Keratinocyte (primary cell): ENCODE measurements around the gene SNX20. TPM values are rescaled to one million over a fixed set of nuclear protein-coding genes. Genes with fewer than 3 reads are reported as not detected.

Source experiments
- DNase-seq: peaks from one replicate; pipeline ENCODE4 v3.0.0-alpha.2; 2011; ENCODE audit warnings: low read depth, missing footprints, low spot score
- FAIRE-seq: peaks from 2 replicates; lab custom pipeline; 2011; peaks lifted over from hg19 to GRCh38; lab: Jason Lieb, UNC
- H2AFZ ChIP-seq: 2 replicates; pipeline ENCODE4 v1.6.0; 2012; ENCODE audit warnings: low read length, control low read depth, inconsistent platforms; ENCODE audit not compliant: control insufficient read depth
- H3K27ac ChIP-seq: 2 replicates; pipeline ENCODE4 v1.5.1; 2011; ENCODE audit warnings: low read length; ENCODE audit not compliant: control insufficient read depth, insufficient read depth
- H3K27me3 ChIP-seq: 3 replicates; pipeline ENCODE4 v1.6.0; 2011; ENCODE audit warnings: low read length; ENCODE audit not compliant: control insufficient read depth, insufficient read depth; ENCODE audit errors: extremely low read depth
- H3K36me3 ChIP-seq, 2 experiments: 2 replicates in 1 of 2; 3 replicates in 1 of 2; pipeline ENCODE4 v1.5.1; 2011; ENCODE audit warnings: low read length in 2 of 2, mild to moderate bottlenecking in 1 of 2; ENCODE audit not compliant: control insufficient read depth in 2 of 2, insufficient read depth in 2 of 2; ENCODE audit errors: extremely low read depth in 1 of 2
- H3K4me1 ChIP-seq: 3 replicates; pipeline ENCODE4 v1.5.1; 2011; ENCODE audit warnings: low read length; ENCODE audit not compliant: control insufficient read depth, insufficient read depth; ENCODE audit errors: extremely low read depth
- H3K4me2 ChIP-seq: 3 replicates; pipeline ENCODE4 v1.6.0; 2011; ENCODE audit warnings: low read depth, low read length; ENCODE audit not compliant: control insufficient read depth, insufficient read depth; ENCODE audit errors: extremely low read depth
- H3K4me3 ChIP-seq, 3 experiments: fragments of 200-600 bp in 1 of 3; sonication (generic) in 1 of 3; 2 replicates in 2 of 3; 3 replicates in 1 of 3; pipeline ENCODE4 v1.5.1; 2011 to 2016; ENCODE audit warnings: low read length in 3 of 3, mild to moderate bottlenecking in 3 of 3, control low read depth in 2 of 3, inconsistent platforms in 1 of 3, low read depth in 1 of 3, mixed read lengths in 1 of 3, mixed run types in 1 of 3, moderate library complexity in 1 of 3; ENCODE audit not compliant: control insufficient read depth in 2 of 3, insufficient read depth in 2 of 3; ENCODE audit errors: extremely low read depth in 1 of 3
- H3K79me2 ChIP-seq: 2 replicates; pipeline ENCODE4 v1.6.0; 2012; ENCODE audit warnings: low read length; ENCODE audit not compliant: control insufficient read depth, insufficient read depth
- H3K9ac ChIP-seq: 3 replicates; pipeline ENCODE4 v1.6.0; 2011; ENCODE audit warnings: low read length; ENCODE audit not compliant: control insufficient read depth, insufficient read depth; ENCODE audit errors: extremely low read depth
- H3K9me1 ChIP-seq: 3 replicates; pipeline ENCODE4 v1.6.0; 2011; ENCODE audit warnings: low read length; ENCODE audit not compliant: control insufficient read depth, insufficient read depth; ENCODE audit errors: extremely low read depth
- H3K9me3 ChIP-seq: 2 replicates; pipeline ENCODE4 v1.5.1; 2012; ENCODE audit warnings: low read depth, low read length; ENCODE audit not compliant: control insufficient read depth
- H4K20me1 ChIP-seq: 3 replicates; pipeline ENCODE4 v1.6.0; 2011; ENCODE audit warnings: low read length; ENCODE audit not compliant: control insufficient read depth, insufficient read depth; ENCODE audit errors: extremely low read depth
- EZH2 ChIP-seq: IDR thresholded peaks from one replicate; pipeline ENCODE4 v1.6.1; 2012; ENCODE audit warnings: inconsistent platforms, mild to moderate bottlenecking, low read length, moderate library complexity
- dilution Hi-C: fragments of 300-500 bp; cut with MboI; formaldehyde crosslinking; loops from one replicate; pipeline ENCODE4 v1.7.0; 2020; ENCODE audit warnings: low sequenced_read_pairs; ENCODE audit not compliant: extremely low pct_ligation_motif_present
- polyA plus RNA-seq, 5 experiments: library from polyadenylated mRNA; depleted of rRNA in 3 of 5; stranded (reverse) in 3 of 5; stranded (forward) in 1 of 5; unstranded in 1 of 5; fragments of >200 nt; gene quantifications; 1 replicate in 1 of 5; 2 replicates in 3 of 5; 3 replicates in 1 of 5; pipeline versions ENCODE4 v1.2.1 to v1.2.3, GENCODE V29; 2011 to 2012; ENCODE audit warnings: missing spikeins in 2 of 5, low read depth in 1 of 5, low replicate concordance in 1 of 5
- TF ChIP-seq, protein P1 (sequence below), 3 experiments: IDR thresholded peaks in 1 of 3; conservative IDR thresholded peaks in 1 of 3; optimal IDR thresholded peaks in 1 of 3; 2 replicates in 2 of 3; 3 replicates in 1 of 3; pipeline versions ENCODE3 to v1.5.1; 2011; ENCODE audit warnings: low read length in 3 of 3, mild to moderate bottlenecking in 3 of 3, moderate library complexity in 2 of 3, control low read depth in 1 of 3, inconsistent platforms in 1 of 3; ENCODE audit not compliant: insufficient read depth in 2 of 3; ENCODE audit errors: extremely low read depth in 1 of 3

Gene SNX20
- polyA plus RNA-seq, 1 donor (not counting 4 experiments of a cell fraction or from before 2014, with no cell fraction given), result not detected

DNA sequence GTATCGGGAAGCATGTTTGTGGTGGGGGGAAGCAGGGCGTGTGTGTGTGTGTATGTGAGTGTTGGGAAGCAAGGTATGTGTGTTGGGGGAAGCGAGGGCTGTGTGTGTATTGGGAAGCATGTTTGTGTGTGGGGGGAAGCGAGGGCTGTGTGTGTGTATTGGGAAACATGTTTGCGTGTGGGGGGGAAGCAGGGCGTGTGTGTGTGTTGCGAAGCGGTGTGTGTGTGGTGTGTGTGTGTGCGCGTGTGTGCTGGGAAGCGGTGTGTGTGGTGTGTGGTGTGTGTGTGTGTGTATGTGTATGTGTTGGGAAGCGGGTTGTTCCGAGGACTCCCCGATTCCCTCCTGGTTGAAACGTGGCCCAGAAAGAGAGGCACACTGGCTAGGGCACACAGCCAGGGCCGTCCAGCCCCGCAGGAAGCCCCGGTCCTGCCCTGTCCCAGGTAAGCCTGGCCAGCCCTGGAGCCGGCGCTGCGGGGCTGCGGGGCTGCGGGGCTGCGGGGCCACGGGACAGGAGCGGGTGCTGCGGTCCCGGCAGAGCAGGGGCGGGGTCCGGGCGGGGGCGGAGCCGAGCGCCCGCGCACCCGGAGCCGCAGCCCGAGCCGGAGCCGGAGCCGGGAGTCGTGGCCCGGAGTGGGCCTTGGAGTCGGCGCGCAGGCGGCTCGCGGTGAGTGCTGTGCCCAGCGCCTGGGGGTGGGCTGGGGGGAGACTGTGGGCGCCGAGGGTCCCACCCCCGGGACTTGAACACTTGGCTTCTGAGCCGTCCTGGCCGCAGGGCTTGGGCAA lies 12.1 kb upstream of the SNX20 start, which contains the start of gene NOD2:
Gene NOD2 (plus strand): TSS at position 608 of the 783 bp plus-strand sequence. CDS start 5,890 bp downstream, outside the sequence.
- DNase-seq (no peak), FAIRE-seq (no peak)
- H3K4me1 ChIP-seq, result peaks cover 24% of the 10 kb centered on the region
- no peak for TF ChIP-seq EZH2
- TF ChIP-seq, protein P1, sequence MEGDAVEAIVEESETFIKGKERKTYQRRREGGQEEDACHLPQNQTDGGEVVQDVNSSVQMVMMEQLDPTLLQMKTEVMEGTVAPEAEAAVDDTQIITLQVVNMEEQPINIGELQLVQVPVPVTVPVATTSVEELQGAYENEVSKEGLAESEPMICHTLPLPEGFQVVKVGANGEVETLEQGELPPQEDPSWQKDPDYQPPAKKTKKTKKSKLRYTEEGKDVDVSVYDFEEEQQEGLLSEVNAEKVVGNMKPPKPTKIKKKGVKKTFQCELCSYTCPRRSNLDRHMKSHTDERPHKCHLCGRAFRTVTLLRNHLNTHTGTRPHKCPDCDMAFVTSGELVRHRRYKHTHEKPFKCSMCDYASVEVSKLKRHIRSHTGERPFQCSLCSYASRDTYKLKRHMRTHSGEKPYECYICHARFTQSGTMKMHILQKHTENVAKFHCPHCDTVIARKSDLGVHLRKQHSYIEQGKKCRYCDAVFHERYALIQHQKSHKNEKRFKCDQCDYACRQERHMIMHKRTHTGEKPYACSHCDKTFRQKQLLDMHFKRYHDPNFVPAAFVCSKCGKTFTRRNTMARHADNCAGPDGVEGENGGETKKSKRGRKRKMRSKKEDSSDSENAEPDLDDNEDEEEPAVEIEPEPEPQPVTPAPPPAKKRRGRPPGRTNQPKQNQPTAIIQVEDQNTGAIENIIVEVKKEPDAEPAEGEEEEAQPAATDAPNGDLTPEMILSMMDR (optimal IDR thresholded peaks at IDR 0.05 in 1 of 3, IDR thresholded peaks at IDR 0.05 in 1 of 3, conservative IDR thresholded peaks at IDR 0.05 in 1 of 3; ENCODE audit: extremely low read depth in 1 of 3, insufficient read depth in 2 of 3, low read length in 3 of 3), result no peak
- dilution Hi-C loops, result no loop called here
- peak within 1 kb of the TSS; percentile 74 for H3K4me2 ChIP-seq
- H2AFZ ChIP-seq, result peak within 1 kb of the TSS; percentile 72
- no peaks in the 10 kb centered on the region for H3K9me3 ChIP-seq
- H3K9ac ChIP-seq, result peak within 1 kb of the TSS; percentile 71
- no peaks in the 10 kb centered on the region for H3K79me2 ChIP-seq
- H3K4me3 ChIP-seq, result peak within 1 kb of the TSS; percentile 38 to 56 (median 43)
- H4K20me1 ChIP-seq, result no peaks in the 10 kb centered on the region
- H3K36me3 ChIP-seq, result no peaks in the 10 kb centered on the region
- H3K27ac ChIP-seq, result peak within 1 kb of the TSS; percentile 4
- no peaks in the 10 kb centered on the region for H3K9me1 ChIP-seq
- H3K27me3 ChIP-seq, result no peaks in the 10 kb centered on the region

DNA sequence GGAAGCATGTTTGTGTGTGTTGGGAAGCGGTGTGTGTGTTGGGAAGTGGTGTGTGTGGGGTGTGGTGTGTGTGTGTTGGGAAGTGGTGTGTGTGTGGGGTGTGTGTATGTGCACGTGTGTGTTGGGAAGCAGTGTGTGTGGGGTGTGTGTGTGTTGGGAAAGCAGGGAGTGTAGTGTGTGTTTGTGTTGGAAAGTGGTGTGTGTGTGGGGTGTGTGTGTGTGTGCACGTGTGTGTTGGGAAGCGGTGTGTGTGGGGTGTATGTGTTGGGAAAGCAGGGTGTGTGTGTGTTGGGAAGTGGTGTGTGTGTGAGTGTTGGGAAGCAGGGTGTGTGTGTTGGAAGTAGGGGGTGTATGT lies 11.5 kb upstream of the SNX20 start:
- Histone ChIP-seq H3K27me3 (no peaks in the 10 kb centered on the region), H3K27ac (no peak overlapping the region), H3K9me1 (no peaks in the 10 kb centered on the region), H3K4me1 (peaks cover 19% of the 10 kb centered on the region), H3K36me3 (no peaks in the 10 kb centered on the region), H3K9me3 (no peaks in the 10 kb centered on the region), H3K4me3 (no peak overlapping the region), H4K20me1 (no peaks in the 10 kb centered on the region), H3K9ac (no peak overlapping the region), H2AFZ (no peak overlapping the region), H3K4me2 (no peak overlapping the region), H3K79me2 (no peaks in the 10 kb centered on the region)
- no peak for TF ChIP-seq EZH2
- TF ChIP-seq, protein P1 (optimal IDR thresholded peaks at IDR 0.05 in 1 of 3, IDR thresholded peaks at IDR 0.05 in 1 of 3, conservative IDR thresholded peaks at IDR 0.05 in 1 of 3; ENCODE audit: extremely low read depth in 1 of 3, insufficient read depth in 2 of 3, low read length in 3 of 3), result no peak
- dilution Hi-C loops, result no loop called here
- FAIRE-seq, result no peak
- DNase-seq, result no peak
